Liver (tissue), 9 donors: Measurements from ENCODE around the gene EMD. TPM values are rescaled to one million over a fixed set of nuclear protein-coding genes. Genes with fewer than 3 reads are reported as not detected.
"Not testable (repeated sequence)": the region's sequence is repeated elsewhere in the genome, so short reads cannot be mapped to it uniquely, and the experiment has no call there.

Experiments used
- DNase-seq: peaks from one replicate; pipeline ENCODE4 v3.0.0-alpha.2; 2017; ENCODE audit warnings: low spot score
- H3K27ac ChIP-seq, 2 donors: one replicate each; pipeline ENCODE4 v1.7.0; 2013; ENCODE audit warnings: inconsistent platforms in 2 of 2, low read length in 2 of 2, control low read depth in 1 of 2, low read depth in 1 of 2, mild to moderate bottlenecking in 1 of 2
- H3K27me3 ChIP-seq, 4 donors: one replicate each; pipeline versions ENCODE4 v1.6.1 to v1.7.0; 2013; ENCODE audit warnings: low read length in 3 of 4, inconsistent platforms in 1 of 4, mild to moderate bottlenecking in 1 of 4, moderate library complexity in 1 of 4; ENCODE audit not compliant: control insufficient read depth in 4 of 4, insufficient read depth in 4 of 4
- H3K36me3 ChIP-seq, 4 donors: one replicate each; pipeline versions ENCODE4 v1.6.1 to v1.7.0; 2013; ENCODE audit warnings: low read length in 3 of 4, mild to moderate bottlenecking in 3 of 4, low read depth in 1 of 4, moderate library complexity in 1 of 4; ENCODE audit not compliant: control insufficient read depth in 4 of 4, insufficient read depth in 3 of 4
- H3K4me1 ChIP-seq, 4 donors: one replicate each; pipeline versions ENCODE4 v1.6.1 to v1.7.0; 2013; ENCODE audit warnings: low read length in 3 of 4, mild to moderate bottlenecking in 3 of 4, moderate library complexity in 1 of 4; ENCODE audit not compliant: control insufficient read depth in 4 of 4, insufficient read depth in 4 of 4
- H3K4me3 ChIP-seq, 3 donors: one replicate each; pipeline versions ENCODE4 v1.6.1 to v1.7.0; 2013; ENCODE audit warnings: low read length in 3 of 3, control low read depth in 1 of 3, low read depth in 1 of 3, mild to moderate bottlenecking in 1 of 3
- H3K9ac ChIP-seq, 2 donors: one replicate each; pipeline ENCODE4 v1.7.0; 2013; ENCODE audit warnings: low read length in 2 of 2, mild to moderate bottlenecking in 2 of 2, moderate library complexity in 2 of 2, control low read depth in 1 of 2, low read depth in 1 of 2
- H3K9me3 ChIP-seq, 4 donors: one replicate each; pipeline versions ENCODE4 v1.6.1 to v1.7.0; 2013; ENCODE audit warnings: low read length in 3 of 4; ENCODE audit not compliant: control insufficient read depth in 4 of 4
- FOXA1 ChIP-seq: IDR thresholded peaks from 2 replicates; pipeline ENCODE4 v1.6.1; 2016; ENCODE audit warnings: antibody characterized with exemption
- FOXA2 ChIP-seq: IDR thresholded peaks from 2 replicates; pipeline ENCODE4 v1.6.1; 2016; ENCODE audit warnings: antibody characterized with exemption
- GABPA ChIP-seq, 2 donors: IDR thresholded peaks in 1 of 2; conservative IDR thresholded peaks in 1 of 2; 2 replicates each; pipeline ENCODE4 v1.6.1; 2016; ENCODE audit warnings: antibody characterized with exemption in 2 of 2, mild to moderate bottlenecking in 1 of 2, moderate library complexity in 1 of 2
- HNF4A ChIP-seq, 2 donors: conservative IDR thresholded peaks; 2 replicates each; pipeline ENCODE4 v1.6.1; 2016; ENCODE audit warnings: antibody characterized with exemption in 2 of 2, mild to moderate bottlenecking in 2 of 2
- HNF4G ChIP-seq: IDR thresholded peaks from 2 replicates; pipeline ENCODE4 v1.6.1; 2016; ENCODE audit warnings: antibody characterized with exemption
- JUND ChIP-seq, 2 donors: IDR thresholded peaks; 2 replicates each; pipeline ENCODE4 v1.6.1; 2016; ENCODE audit warnings: antibody characterized with exemption in 2 of 2
- NR2F2 ChIP-seq: IDR thresholded peaks from 2 replicates; pipeline ENCODE4 v1.6.1; 2016; ENCODE audit warnings: antibody characterized with exemption
- RAD21 ChIP-seq, 2 donors: IDR thresholded peaks; 2 replicates each; pipeline ENCODE4 v1.6.1; 2016; ENCODE audit warnings: antibody characterized with exemption in 2 of 2, mild to moderate bottlenecking in 2 of 2
- RXRA ChIP-seq, 2 donors: IDR thresholded peaks; 2 replicates each; pipeline ENCODE4 v1.6.1; 2017 to 2018; ENCODE audit warnings: antibody characterized with exemption in 2 of 2, mild to moderate bottlenecking in 1 of 2
- TAF1 ChIP-seq: conservative IDR thresholded peaks from 2 replicates; pipeline ENCODE4 v1.6.1; 2016; ENCODE audit warnings: antibody characterized with exemption, mild to moderate bottlenecking
- YY1 ChIP-seq: IDR thresholded peaks from 2 replicates; pipeline ENCODE4 v1.6.1; 2016; ENCODE audit warnings: antibody characterized with exemption, mild to moderate bottlenecking
- WGBS: extraction: QIAGEN DNeasy Blood & Tissue Kit; methylation state at CpG from one replicate; pipeline ENCODE4 v1.1.7; 2013; 5-methylcytosine and 5-hydroxymethylcytosine counted together
- polyA plus RNA-seq, 2 donors: library from polyadenylated mRNA; stranded (reverse) in 1 of 2; unstranded in 1 of 2; fragments of 200-250 nt in 1 of 2; fragments of >200 nt in 1 of 2; fragmentation: Nextera tagmentation in 1 of 2; extraction: Ambion mirVana in 1 of 2; gene quantifications; one replicate each; pipeline versions ENCODE4 v1.2.1 to v1.2.3, GENCODE V29; 2013 to 2015
- total RNA-seq, 2 donors: library from RNA; depleted of rRNA; stranded (reverse); fragments of >200 nt; gene quantifications; one replicate each; pipeline ENCODE4 v1.2.3, GENCODE V29; 2014
- TF ChIP-seq, protein P1 (sequence below): IDR thresholded peaks from 2 replicates; pipeline ENCODE4 v1.6.1; 2016; ENCODE audit warnings: antibody characterized with exemption
- TF ChIP-seq, protein P2 (sequence below): fragments of 150-350 bp; IDR thresholded peaks from 2 replicates; pipeline ENCODE4 v1.5.1; 2017; ENCODE audit warnings: improper control_type of control experiment, low read depth, low read length; ENCODE audit not compliant: missing input control
- TF ChIP-seq, protein P3 (sequence below): IDR thresholded peaks from 2 replicates; pipeline ENCODE4 v1.6.1; 2016; ENCODE audit warnings: antibody characterized with exemption
- TF ChIP-seq, protein P4 (sequence below): IDR thresholded peaks from 2 replicates; pipeline ENCODE4 v1.6.1; 2016; ENCODE audit warnings: antibody characterized with exemption, mild to moderate bottlenecking
- donor health status: healthy.
- donor health status: healthy.
- donor health status: healthy.
- donor health status: healthy.
- donor health status: healthy.

The EMD gene
- total and polyA plus RNA-seq, 4 donors = 11.6 to 38.0 (median 17.0) TPM

DNA sequence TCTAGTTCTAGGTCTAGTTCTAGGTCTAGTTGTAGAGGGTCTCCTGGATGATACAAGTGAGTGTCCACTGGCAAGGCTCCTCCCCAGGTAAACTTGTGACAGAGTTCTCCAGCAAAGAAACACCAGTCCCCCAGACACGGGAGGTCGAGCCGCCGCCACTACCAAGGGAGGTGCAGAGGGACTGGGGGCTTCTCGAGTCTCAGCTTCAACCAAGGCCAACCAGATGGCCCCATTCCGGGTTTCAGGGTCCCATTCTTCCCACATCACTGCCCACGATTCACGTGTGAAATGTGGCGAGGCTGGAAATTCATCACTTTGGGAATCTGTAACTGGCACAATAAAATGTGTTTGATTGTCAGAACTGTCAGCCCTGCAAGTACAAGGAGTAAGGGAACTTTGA is 46.0 kb upstream of the EMD start:
- Histone ChIP-seq H3K4me1 (no peaks in the 10 kb centered on the region), H3K36me3 (no peaks in the 10 kb centered on the region), H3K27me3 (no peaks in the 10 kb centered on the region), H3K27ac (no peak overlapping the region), H3K9ac (no peak overlapping the region), H3K4me3 (no peak overlapping the region), H3K9me3 (no peaks in the 10 kb centered on the region)
- WGBS = 94% methylated on average over 9 of the region's 9 CpGs
- TF ChIP-seq FOXA2 = no peak
- DNase-seq = no peak

DNA sequence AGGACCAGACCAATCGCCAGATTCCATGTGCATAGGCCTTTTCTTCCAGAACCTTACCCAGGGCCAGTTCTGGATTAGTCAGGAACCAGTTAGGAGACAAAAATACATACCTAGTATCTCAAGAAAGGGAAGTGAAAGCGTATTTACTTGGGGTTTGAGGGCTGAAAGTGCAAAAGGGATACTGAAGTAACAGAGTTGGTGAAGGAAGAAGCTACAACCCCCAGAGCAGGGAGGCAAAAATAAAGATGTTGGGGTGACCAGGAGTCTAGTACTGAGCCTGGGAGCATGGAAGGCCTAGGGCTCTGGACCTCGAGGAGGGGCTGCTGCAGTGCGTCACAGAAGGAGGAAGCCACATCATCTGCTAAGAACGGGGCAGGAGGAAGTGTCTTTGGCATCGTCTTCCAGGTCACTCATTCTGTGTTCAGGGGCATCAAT is 45.2 kb upstream of the EMD start:
- Histone ChIP-seq H3K9me3 (no peaks in the 10 kb centered on the region), H3K4me3 (no peak overlapping the region), H3K27me3 (no peaks in the 10 kb centered on the region), H3K4me1 (no peaks in the 10 kb centered on the region), H3K36me3 (no peaks in the 10 kb centered on the region), H3K9ac (no peak overlapping the region), H3K27ac (no peak overlapping the region)
- no peak for TF ChIP-seq HNF4A (conservative IDR thresholded peaks at IDR 0.05)
- no peak for TF ChIP-seq NR2F2
- TF ChIP-seq JUND (IDR thresholded peaks at IDR 0.05) = no peak
- TF ChIP-seq, protein P1, sequence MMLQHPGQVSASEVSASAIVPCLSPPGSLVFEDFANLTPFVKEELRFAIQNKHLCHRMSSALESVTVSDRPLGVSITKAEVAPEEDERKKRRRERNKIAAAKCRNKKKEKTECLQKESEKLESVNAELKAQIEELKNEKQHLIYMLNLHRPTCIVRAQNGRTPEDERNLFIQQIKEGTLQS = no peak
- TF ChIP-seq, protein P2, sequence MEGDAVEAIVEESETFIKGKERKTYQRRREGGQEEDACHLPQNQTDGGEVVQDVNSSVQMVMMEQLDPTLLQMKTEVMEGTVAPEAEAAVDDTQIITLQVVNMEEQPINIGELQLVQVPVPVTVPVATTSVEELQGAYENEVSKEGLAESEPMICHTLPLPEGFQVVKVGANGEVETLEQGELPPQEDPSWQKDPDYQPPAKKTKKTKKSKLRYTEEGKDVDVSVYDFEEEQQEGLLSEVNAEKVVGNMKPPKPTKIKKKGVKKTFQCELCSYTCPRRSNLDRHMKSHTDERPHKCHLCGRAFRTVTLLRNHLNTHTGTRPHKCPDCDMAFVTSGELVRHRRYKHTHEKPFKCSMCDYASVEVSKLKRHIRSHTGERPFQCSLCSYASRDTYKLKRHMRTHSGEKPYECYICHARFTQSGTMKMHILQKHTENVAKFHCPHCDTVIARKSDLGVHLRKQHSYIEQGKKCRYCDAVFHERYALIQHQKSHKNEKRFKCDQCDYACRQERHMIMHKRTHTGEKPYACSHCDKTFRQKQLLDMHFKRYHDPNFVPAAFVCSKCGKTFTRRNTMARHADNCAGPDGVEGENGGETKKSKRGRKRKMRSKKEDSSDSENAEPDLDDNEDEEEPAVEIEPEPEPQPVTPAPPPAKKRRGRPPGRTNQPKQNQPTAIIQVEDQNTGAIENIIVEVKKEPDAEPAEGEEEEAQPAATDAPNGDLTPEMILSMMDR = no peak
- TF ChIP-seq, protein P3, sequence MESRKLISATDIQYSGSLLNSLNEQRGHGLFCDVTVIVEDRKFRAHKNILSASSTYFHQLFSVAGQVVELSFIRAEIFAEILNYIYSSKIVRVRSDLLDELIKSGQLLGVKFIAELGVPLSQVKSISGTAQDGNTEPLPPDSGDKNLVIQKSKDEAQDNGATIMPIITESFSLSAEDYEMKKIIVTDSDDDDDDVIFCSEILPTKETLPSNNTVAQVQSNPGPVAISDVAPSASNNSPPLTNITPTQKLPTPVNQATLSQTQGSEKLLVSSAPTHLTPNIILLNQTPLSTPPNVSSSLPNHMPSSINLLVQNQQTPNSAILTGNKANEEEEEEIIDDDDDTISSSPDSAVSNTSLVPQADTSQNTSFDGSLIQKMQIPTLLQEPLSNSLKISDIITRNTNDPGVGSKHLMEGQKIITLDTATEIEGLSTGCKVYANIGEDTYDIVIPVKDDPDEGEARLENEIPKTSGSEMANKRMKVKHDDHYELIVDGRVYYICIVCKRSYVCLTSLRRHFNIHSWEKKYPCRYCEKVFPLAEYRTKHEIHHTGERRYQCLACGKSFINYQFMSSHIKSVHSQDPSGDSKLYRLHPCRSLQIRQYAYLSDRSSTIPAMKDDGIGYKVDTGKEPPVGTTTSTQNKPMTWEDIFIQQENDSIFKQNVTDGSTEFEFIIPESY = no peak
- TF ChIP-seq FOXA1 = no peak
- TF ChIP-seq RAD21 (IDR thresholded peaks at IDR 0.05) = no peak
- TF ChIP-seq RXRA (IDR thresholded peaks at IDR 0.05) = no peak
- no peak for TF ChIP-seq HNF4G
- TF ChIP-seq TAF1 = no peak
- no peak for DNase-seq
- WGBS = 79% methylated on average over 6 of the region's 6 CpGs

DNA sequence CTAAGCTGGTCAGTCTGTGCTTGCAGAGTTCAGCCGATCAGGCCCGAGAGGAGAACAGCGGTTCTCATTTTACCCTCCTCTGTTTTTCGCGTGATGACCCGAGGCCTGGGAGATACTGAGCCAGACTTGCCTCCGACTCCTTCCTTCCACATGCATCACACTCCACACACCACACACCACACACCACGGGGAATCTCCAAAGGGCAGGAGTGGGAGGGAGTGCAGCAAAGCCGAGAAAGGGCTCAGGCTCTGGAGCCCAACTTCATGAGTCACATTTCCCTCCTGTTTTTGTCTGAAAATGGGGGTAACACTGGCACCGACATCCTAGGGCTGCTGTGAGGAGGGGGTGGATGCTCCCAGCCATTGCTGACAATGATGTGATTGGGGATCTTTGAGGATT is 44.6 kb upstream of the EMD start:
- Histone ChIP-seq H3K4me3 (no peak overlapping the region), H3K9ac (no peak overlapping the region), H3K4me1 (no peaks in the 10 kb centered on the region), H3K9me3 (no peaks in the 10 kb centered on the region), H3K27me3 (no peaks in the 10 kb centered on the region), H3K36me3 (no peaks in the 10 kb centered on the region), H3K27ac (no peak overlapping the region)
- TF ChIP-seq NR2F2 = no peak
- no peak for TF ChIP-seq YY1
- TF ChIP-seq RXRA (IDR thresholded peaks at IDR 0.05) = no peak
- TF ChIP-seq HNF4A (conservative IDR thresholded peaks at IDR 0.05) = no peak
- TF ChIP-seq, protein P4, sequence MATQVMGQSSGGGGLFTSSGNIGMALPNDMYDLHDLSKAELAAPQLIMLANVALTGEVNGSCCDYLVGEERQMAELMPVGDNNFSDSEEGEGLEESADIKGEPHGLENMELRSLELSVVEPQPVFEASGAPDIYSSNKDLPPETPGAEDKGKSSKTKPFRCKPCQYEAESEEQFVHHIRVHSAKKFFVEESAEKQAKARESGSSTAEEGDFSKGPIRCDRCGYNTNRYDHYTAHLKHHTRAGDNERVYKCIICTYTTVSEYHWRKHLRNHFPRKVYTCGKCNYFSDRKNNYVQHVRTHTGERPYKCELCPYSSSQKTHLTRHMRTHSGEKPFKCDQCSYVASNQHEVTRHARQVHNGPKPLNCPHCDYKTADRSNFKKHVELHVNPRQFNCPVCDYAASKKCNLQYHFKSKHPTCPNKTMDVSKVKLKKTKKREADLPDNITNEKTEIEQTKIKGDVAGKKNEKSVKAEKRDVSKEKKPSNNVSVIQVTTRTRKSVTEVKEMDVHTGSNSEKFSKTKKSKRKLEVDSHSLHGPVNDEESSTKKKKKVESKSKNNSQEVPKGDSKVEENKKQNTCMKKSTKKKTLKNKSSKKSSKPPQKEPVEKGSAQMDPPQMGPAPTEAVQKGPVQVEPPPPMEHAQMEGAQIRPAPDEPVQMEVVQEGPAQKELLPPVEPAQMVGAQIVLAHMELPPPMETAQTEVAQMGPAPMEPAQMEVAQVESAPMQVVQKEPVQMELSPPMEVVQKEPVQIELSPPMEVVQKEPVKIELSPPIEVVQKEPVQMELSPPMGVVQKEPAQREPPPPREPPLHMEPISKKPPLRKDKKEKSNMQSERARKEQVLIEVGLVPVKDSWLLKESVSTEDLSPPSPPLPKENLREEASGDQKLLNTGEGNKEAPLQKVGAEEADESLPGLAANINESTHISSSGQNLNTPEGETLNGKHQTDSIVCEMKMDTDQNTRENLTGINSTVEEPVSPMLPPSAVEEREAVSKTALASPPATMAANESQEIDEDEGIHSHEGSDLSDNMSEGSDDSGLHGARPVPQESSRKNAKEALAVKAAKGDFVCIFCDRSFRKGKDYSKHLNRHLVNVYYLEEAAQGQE = no peak
- no peak for TF ChIP-seq GABPA (IDR thresholded peaks at IDR 0.05 in 1 of 2, conservative IDR thresholded peaks at IDR 0.05 in 1 of 2)
- no peak for TF ChIP-seq TAF1
- no peak for DNase-seq
- 89% methylated on average over 10 of the region's 10 CpGs for WGBS

DNA sequence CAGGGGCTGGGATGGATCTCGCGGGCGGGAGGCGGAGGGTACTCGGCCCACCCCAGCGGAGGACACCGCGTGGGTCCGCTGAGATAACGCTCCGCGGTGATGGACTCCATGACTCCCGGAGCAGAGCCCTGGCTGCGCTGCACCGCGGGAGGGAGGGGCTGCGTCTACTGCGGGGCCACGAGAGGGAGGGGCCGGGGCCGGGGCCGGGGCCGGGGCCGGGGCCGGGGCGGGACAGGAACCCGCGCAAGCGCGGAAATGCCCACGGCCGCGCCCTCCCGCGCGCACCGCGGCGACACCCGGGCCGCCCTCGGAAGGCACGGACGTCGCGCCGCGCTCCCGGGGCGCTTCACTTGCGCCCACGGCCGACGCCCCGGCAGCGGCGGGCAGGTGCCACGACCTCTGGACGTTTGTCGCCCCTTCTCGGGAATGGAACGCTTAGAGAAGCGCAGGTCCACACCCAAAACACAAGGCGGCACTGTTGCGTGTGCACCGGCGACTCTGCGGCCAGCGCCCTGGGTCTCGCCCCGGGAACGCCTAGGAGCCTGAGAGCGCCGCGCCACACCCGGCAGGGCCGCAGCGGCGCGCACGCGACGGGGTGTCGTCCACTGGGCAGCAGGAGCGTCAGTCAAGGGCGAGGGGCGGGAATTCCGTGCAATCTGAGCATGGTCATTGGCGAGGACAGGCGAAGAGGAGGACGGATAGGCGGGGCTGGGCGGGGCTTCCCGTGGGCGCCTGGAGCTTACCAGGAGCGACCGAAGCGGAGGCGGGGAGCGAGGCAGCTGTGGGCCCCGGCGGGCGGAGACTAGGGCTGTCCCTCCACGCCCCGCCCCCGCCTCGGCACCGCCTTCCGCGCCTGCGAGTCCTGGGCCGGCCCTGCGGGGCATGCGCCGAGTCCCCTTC is 37.4 kb upstream of the EMD start:
- not testable (repeated sequence) for H3K4me3 ChIP-seq, DNase-seq

More for the DNA sequence above, 37.4 kb upstream of the EMD start:
- not testable (repeated sequence) for H3K36me3 ChIP-seq, H3K27ac ChIP-seq, H3K9ac ChIP-seq, H3K27me3 ChIP-seq, H3K4me1 ChIP-seq, H3K9me3 ChIP-seq
- 0% methylated on average over 7 of the region's 115 CpGs for WGBS
